Globus pallidus (tissue), 1 donor: ENCODE data around the gene FXYD1.
A peak's percentile ranks its signal among the peaks of the same experiment; 100 is the strongest.

Experiments used
- DNase-seq: peaks from one replicate; pipeline ENCODE4 v3.0.0-alpha.2; 2015; ENCODE audit warnings: low spot score

Gene FXYD1

GRCh38 chr19:35162471-35163326 is 24.1 kb downstream of the FXYD1 start:
- no peak for DNase-seq

- no peak for DNase-seq
Observed at GRCh38 chr19:35164418-35164817, 25.8 kb downstream of the FXYD1 start.

- no peak for DNase-seq
Observed at GRCh38 chr19:35165200-35166058, 26.8 kb downstream of the FXYD1 start.

- no peak for DNase-seq
Observed at GRCh38 chr19:35166100-35167063, 27.8 kb downstream of the FXYD1 start.

- DNase-seq = peak; percentile 27
Observed at GRCh38 chr19:35167251-35168119, 28.9 kb downstream of the FXYD1 start.

GRCh38 chr19:35168196-35168595 is 29.6 kb downstream of the FXYD1 start:
- DNase-seq = no peak

GRCh38 chr19:35169221-35169995 is 30.8 kb downstream of the FXYD1 start:
- no peak for DNase-seq

- no peak for DNase-seq
Observed at GRCh38 chr19:35170359-35171061, 31.9 kb downstream of the FXYD1 start.

- no peak for DNase-seq
Observed at GRCh38 chr19:35171730-35172129, 33.1 kb downstream of the FXYD1 start.

- DNase-seq = no peak
Observed at GRCh38 chr19:35174226-35174625, 35.6 kb downstream of the FXYD1 start.

GRCh38 chr19:35176181-35176570 is 37.6 kb downstream of the FXYD1 start:
- DNase-seq = no peak

- DNase-seq = no peak
Observed at GRCh38 chr19:35177377-35178274, 39.0 kb downstream of the FXYD1 start.

- no peak for DNase-seq
Observed at GRCh38 chr19:35178701-35179100, 40.1 kb downstream of the FXYD1 start.

GRCh38 chr19:35179830-35180229 is 41.2 kb downstream of the FXYD1 start:
- DNase-seq = no peak

GRCh38 chr19:35181387-35181786 is 42.8 kb downstream of the FXYD1 start:
- DNase-seq = no peak

GRCh38 chr19:35184267-35184666 is 45.6 kb downstream of the FXYD1 start:
- no peak for DNase-seq

- DNase-seq = no peak
Observed at GRCh38 chr19:35184884-35185283, 46.3 kb downstream of the FXYD1 start.
